GM18951 (cell line): ENCODE data around the gene FOXS1.

Experiments
- POLR2A ChIP-seq: IDR thresholded peaks from 4 replicates; pipeline ENCODE4 v1.6.1; 2011; ENCODE audit warnings: mild to moderate bottlenecking; ENCODE audit not compliant: insufficient read length, insufficient read depth; ENCODE audit errors: extremely low read depth
- in situ Hi-C: fragments of 300-500 bp; cut with MboI; formaldehyde crosslinking; loops from one replicate; pipeline ENCODE4 v1.12.0; 2022; ENCODE audit warnings: low sequenced_read_pairs, mixed read lengths, inconsistent platforms; ENCODE audit not compliant: unreplicated experiment

The FOXS1 gene

DNA sequence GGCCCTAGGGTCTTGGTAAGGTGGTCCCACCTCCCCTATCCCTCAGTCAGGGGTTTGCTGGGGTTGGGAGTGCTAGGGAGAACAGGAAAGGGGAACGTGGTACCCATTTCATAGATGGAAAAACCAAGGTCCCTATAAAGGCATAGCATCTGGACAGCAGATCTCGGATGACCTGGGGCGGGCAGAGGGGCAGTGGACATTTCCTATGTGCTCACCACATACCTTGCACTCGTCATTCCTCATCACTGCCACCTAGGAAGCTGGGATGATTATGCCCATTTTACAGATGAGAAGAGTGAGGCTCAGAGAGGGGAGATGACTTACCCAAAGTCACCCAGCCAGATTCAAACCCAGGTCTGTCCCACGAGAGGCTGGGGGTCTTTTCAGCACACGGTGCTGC lies 14.2 kb downstream of the FOXS1 start:
- TF ChIP-seq POLR2A = no peak
- in situ Hi-C loops = no loop called here

DNA sequence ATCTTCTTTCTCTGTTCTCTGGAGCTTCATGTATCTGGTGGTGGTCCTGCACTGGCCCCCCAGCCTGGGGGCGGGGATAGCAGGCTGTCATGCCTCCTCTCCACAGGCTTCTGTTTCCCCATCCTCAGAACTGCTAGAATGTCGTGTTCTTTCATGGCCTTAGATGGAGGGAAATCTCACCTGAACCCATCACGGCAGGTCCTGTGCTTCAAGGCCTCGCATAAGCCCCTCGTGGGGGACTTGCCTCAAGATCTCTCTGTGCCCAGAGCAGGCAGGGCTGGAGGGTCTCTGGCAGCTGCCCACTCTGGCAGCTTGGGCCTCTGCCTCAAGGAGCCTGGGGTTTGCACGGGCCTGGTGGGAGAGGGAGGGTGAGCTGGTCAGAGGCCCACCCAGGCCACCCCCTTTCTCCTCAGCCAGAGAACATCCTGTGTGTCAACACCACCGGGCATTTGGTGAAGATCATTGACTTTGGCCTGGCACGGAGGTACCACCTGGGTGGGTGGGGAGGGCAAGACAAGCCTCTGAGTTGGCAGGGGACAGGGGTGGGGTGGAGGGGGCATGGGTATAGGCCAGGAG lies 14.9 kb downstream of the FOXS1 start:
- in situ Hi-C loops = no loop called here

GRCh38 chr20:31829731-31830130 lies 15.7 kb downstream of the FOXS1 start:
- in situ Hi-C loops = loop anchor here (10.0 kb wide), 1 partner anchor 265 kb away; no protein-coding TSS in a partner anchor

More for the DNA sequence above, 14.9 kb downstream of the FOXS1 start:
- no peak for TF ChIP-seq POLR2A

DNA sequence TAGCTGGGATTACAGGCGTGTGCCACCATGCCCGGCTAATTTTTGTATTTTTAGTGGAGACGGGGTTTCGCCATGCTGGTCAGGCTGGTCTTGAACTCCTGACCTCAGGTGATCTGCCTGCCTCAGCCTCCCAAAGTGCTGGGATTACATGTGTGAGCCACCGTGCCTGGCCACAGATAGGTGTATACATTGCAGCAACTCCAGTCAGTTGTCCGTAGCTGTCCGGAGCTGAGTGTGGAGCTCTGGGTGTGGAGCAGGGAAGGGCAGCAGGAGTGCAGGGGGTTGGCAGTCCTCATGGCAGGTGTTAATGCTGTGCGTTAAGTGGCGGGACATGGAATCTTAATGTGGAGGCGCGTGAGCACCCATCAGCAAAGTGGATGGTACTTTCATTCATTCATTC lies 17.4 kb downstream of the FOXS1 start:
- in situ Hi-C loops = loop anchor here (10.0 kb wide), 1 partner anchor 267 kb away; no protein-coding TSS in a partner anchor

More at GRCh38 chr20:31829731-31830130, 15.7 kb downstream of the FOXS1 start:
- no peak for TF ChIP-seq POLR2A

DNA sequence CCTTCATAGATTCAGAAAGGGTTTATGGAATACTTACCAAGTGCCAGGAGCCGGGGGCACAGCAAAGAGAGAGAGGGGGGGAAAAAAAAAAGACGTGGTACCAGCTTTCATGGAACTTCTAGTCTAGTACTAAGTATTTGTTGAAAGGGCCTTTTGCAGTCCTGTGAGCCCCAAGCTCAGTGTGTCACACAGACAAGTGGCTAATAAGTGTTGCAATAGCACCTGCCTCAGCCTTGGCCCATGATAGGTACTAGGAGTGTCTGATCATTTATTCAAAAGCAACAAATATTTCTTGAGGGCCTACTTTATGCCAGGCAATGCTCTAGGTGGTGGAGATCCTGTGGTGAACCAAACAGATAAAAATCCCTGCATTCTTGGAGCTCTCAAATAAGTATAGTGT lies 18.3 kb downstream of the FOXS1 start:
- in situ Hi-C loops = loop anchor here (10.0 kb wide), 1 partner anchor 268 kb away; no protein-coding TSS in a partner anchor
- no peak for TF ChIP-seq POLR2A

GRCh38 chr20:31826074-31826473 lies 19.3 kb downstream of the FOXS1 start:
- TF ChIP-seq POLR2A = no peak
- in situ Hi-C loops = loop anchor here (10.0 kb wide), 1 partner anchor 269 kb away; no protein-coding TSS in a partner anchor

GRCh38 chr20:31824554-31825313 lies 20.7 kb downstream of the FOXS1 start:
- TF ChIP-seq POLR2A = no peak
- in situ Hi-C loops = loop anchor here (10.0 kb wide), 1 partner anchor 270 kb away; no protein-coding TSS in a partner anchor

DNA sequence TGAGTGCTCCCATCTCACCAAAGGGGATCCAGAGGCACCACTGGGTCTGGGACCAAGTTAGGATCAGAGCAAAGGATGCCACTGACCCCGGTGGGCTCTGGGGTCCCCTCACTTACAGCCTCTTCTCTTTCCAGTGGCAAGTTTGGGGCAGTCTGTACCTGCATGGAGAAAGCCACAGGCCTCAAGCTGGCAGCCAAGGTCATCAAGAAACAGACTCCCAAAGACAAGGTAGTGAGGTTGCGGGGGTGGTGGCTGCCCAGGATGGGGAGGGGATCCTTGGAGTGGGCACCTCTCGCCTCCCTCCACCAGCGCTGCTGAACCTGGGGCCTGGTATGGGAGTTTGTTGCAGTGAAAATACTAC lies 21.3 kb downstream of the FOXS1 start:
- in situ Hi-C loops = loop anchor here (10.0 kb wide), 1 partner anchor 271 kb away; no protein-coding TSS in a partner anchor

DNA sequence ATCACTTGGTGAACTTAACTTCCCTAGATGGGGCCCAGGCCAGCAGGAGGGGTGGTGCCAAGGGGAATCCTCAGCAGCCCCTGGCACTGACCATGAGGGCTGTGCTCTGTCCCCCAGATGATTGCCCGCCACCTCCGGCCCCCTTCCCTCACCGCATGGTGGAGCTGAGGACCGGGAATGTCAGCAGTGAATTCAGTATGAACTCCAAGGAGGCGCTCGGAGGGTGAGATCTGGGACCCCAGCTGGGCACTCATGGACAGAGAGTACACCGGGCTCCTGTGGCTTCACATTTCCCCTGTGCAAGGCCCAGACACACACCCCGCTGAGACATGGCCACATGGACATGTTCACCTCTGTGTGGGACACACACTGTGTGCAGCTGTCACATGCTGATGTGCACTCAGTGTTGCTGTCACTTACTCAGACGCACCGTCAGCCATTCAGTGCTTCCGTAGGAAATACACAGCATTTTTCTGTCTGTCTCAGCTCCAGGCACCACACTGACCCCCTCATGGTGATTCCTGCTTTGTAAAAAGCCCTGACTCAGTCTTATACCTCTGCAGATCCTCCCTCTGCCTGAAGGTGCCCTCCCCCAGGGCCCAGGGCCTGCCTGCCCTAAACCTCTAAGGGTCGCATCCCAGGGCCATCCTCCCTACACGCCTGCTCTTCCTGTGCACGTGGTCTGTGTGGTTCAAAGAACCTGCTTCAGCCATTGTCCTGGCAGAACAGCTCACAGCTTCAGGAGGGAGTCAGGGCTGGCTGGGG lies 21.9 kb downstream of the FOXS1 start:
- in situ Hi-C loops = loop anchor here (10.0 kb wide), 1 partner anchor 271 kb away; no protein-coding TSS in a partner anchor
- TF ChIP-seq POLR2A = no peak

More for the DNA sequence above, 21.3 kb downstream of the FOXS1 start:
- TF ChIP-seq POLR2A = no peak

DNA sequence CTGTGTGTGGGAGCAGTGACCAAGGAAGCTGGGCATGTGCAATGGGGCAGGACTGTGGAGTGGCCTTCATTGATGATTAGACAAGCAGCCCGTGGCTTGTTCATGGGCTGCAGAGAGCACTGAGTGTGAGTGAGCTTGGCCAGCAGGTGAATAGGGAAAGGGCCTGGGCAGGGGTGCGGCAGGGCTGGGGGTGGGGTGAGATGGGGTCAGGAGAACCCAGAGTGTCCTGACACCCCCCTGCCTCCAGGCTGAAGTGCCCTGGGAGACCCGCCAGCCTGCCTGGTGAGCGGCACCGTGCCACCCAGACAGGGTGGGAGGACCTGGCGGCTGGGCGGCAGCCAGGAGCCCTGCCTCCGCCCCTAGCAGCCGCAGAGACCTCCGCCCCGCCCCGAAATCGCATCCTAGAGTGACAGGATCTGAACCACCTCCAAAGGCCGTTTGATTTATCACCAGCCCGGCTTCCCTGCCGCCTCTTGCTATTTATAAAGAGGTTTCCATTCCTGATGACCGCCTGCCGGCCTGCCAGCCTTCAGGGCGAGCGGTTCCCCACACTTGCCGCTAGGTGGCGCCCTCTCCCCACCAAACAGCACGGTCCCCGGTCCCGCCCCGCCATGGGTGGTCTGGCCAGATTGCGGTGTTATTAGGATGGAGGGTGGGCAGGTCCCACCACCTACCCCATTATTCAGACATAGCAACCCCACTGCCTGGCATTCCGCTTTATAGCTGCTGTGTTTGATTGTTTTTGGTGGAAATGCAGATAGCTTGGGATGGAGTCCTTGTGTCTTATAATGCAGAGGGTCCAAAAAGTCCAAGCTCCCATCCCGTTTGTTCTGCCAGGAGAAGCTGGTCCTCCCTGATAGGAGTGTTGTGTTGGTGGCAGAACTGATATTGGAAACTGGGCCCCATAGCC lies 22.7 kb downstream of the FOXS1 start:
- in situ Hi-C loops = loop anchor here (10.0 kb wide), 1 partner anchor 272 kb away; no protein-coding TSS in a partner anchor
- no peak for TF ChIP-seq POLR2A

GRCh38 chr20:31821427-31821826 lies 24.0 kb downstream of the FOXS1 start:
- in situ Hi-C loops = loop anchor here (10.0 kb wide), 1 partner anchor 273 kb away; no protein-coding TSS in a partner anchor
- TF ChIP-seq POLR2A = no peak

DNA sequence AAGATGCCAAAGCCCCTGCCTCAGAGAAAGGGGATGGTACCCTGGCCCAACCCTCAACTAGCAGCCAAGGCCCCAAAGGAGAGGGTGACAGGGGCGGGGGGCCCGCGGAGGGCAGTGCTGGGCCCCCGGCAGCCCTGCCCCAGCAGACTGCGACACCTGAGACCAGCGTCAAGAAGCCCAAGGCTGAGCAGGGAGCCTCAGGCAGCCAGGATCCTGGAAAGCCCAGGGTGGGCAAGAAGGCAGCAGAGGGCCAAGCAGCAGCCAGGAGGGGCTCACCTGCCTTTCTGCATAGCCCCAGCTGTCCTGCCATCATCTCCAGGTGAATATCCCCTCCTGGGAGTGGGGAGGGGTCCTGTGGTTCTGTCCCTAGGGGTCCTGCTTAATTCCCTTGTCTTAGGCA lies 25.2 kb downstream of the FOXS1 start:
- no peak for TF ChIP-seq POLR2A
- in situ Hi-C loops = loop anchor here (10.0 kb wide), 1 partner anchor 275 kb away; no protein-coding TSS in a partner anchor
